GM21381 (cell line): ENCODE results near the gene KCNJ1.

Experiments used
- ATAC-seq: cut with Tn5 transposase; IDR thresholded peaks from one replicate; pipeline ENCODE4 v1.9.1; 2021; ENCODE audit warnings: mild to moderate bottlenecking, moderate library complexity; ENCODE audit not compliant: unreplicated experiment

KCNJ1 gene

GRCh38 chr11:128790196-128790595, 76.9 kb downstream of the KCNJ1 start:
- ATAC-seq, result no peak

- ATAC-seq, result no peak
Observed at GRCh38 chr11:128789497-128790150, 77.5 kb downstream of the KCNJ1 start.
